ENCODE data around the gene ADRA1B.

ADRA1B gene

DNA sequence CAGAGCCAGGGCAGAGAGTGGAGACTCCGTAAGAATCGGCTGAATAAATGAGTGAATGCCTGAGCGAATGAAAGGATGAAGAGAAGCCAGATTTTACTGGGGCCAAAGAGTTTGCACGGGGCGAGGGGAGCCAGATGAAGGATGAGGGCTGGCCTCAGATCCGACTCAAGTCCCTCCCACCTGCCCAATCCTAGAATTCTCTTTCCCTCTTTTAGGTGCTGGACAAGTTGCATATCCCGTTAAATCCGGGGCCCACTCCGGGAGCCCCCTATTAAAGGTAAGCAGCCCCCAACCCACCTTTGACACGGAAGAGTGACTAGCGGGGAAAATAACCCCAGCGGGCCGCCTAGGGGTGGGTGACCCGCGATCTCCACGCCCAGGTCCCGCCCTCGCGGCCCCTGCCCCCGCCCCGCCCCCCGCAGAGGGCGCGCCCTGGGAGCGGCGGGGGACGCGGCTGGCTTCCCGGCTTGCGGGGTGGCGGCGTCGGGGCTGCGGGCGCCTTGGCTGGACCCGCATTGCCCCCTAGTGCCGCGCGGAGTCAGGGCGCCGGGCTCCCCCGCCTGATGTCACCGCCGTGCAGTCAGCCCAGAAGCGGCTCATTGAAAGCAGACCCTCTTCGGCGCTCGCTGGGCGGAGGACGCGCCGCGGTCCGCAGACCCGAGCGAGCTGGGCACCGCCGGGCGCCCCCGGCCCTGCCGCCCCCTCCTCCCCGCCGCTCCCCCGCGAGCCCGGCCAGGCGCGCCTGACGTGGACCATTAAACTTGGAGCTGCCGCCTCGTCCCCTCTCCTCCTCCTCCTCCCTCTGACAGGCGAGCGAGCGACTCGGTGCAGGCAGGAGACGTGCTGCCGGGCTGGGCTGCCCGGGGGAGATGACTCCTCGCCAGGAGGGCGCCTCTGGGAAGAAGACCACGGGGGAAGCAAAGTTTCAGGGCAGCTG lies at the start of gene ADRA1B:
Gene ADRA1B (plus strand): TSS at position 579 of the 937 bp plus-strand sequence. CDS start 424 bp downstream, outside the sequence.
- peak; percentile 30 to 46 for DNase-seq

DNA sequence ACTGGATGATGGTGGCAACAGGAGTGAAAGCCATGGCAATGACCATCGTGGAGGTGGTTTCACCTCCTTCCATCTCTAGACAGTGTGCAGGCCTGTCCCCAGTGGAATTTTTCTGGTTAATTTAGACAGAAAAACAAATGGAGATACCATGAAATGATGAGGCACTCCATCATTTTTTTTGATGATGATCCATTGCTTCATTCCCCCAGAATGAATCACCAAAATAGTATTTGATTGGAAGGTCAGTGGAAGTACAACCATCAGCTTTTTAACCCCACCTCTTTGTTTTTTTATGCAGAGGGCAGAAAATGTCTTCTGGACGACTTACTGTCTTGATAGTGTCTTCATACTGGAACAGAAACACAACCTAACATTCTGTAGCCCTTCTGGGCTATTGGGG lies 42.6 kb upstream of the ADRA1B start:
- DNase-seq: no peak

DNA sequence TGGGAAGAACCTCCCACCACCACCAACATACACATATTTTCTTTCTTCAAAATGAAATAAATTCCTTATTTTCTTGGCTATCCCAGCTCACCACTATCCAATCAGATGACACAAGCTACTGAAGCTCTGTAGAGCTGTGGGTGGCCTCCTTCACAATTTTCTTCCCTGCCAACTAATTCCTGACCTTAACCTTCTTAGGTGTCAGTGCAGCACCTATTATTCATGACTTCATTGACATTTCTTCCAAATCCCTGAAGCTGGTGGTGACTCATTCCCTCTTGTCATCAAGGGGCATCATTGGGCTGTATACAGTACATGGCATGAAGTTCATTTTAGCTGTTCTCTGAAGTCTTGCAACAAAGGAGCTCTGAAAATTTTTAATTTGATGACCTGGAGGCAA lies 42.0 kb upstream of the ADRA1B start:
- no peak for DNase-seq

DNA sequence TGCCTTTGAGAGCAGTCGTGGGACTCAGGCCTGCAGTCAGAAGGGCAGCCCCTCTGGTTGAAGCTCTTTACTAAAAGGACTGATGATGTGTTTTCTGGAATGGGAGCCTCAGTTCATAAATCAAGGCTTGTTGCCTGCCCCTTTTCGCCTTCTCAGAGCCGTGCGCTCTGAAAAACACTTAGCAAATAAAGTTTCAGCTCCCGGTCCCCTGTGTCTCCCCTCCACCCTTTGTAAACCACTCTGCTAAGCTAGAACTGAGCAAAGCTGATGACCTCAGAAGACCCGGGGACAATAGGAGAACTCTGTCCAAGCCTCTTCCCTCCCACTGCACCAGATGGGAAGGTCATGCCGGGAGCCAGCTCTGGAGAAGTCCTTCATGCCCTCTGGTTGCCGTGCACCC lies 39.3 kb upstream of the ADRA1B start:
- no peak for DNase-seq

DNA sequence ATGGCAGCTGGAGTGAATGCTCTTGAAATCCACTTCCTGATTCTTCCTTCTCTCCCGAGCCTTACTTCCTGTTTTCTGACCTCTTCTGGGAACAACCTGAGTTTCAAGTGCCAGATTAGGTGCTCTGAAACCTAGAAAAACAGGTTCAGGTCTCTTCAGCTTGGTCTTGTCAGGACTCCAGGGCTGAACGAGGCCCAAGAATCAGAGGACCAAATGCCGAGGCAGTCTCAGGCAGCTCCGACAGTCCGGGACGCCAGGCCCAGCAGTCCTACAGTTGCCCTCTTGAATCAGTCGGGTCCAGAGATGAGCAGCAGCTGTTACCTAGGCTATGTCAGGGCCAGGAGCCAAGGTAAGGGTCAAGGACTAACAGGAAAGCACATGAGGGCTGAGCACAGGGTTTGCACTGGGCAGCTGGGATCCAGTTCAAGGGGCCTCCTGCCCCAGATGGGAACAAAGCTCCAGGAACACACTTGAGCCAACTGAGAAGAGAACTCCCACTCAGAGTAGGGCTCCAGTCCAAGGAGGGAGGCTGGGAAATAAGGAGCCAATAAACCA lies 38.3 kb upstream of the ADRA1B start:
- DNase-seq: no peak

DNA sequence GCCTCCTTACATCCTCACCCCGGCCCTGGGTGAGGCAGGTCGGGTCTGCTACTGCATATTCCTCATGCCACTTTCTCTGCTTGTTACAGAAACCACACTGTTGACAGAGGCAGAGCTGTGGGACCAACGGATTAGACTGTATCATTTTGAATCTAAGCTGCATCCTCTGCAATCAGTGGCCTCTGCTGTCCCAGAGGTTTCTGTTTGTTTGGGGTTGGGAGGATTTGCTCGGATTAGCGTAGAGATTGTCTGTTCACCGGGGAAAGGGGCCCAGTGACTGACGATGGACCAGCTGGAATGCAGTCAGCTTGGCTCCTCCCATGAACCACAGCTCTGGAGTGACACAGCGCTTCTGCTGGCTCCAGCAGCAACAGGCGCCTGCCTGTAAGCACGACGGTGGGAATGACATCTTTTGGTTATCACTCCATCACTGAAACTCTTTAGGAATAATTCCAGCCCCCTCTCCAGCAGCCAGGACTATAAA lies 37.3 kb upstream of the ADRA1B start:
- DNase-seq: no peak

DNA sequence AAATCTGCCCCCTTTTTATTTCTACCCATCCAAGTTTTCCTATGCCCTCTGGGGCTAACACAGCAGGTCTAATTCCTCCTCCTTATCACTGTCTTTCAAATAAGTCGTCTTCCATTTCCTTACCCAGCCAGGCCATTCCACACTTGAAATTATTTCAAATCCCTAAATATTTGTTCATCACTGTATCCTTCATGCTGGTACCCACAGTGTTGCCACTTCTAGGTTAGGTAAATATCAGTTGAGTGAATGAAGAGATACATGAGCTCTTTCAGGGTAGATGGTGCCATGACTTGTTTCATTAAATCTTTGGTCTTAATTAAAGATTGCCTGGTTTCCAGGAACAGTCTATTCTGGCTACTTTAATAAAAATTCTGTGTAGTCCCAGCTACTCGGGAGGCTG lies 35.6 kb upstream of the ADRA1B start:
- DNase-seq: no peak

DNA sequence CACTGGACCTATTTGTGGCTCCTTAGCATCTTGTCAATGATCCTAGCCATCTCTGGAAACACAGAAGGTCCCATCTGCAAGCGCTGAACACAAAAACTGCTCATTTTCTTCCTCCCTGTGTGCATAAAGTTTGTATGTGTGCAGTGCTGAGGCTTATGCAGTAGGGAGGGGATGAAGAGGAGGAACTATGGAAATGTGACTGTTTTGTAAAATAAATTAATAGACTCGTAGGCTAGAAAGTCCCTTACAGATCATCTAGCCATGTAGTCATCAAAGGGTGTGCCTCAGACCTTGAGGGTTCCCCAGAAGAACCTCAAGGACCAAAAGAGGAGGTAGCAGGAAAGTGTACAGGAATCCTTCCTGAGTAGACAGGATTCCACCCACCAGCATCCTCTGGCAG lies 34.3 kb upstream of the ADRA1B start:
- no peak for DNase-seq

DNA sequence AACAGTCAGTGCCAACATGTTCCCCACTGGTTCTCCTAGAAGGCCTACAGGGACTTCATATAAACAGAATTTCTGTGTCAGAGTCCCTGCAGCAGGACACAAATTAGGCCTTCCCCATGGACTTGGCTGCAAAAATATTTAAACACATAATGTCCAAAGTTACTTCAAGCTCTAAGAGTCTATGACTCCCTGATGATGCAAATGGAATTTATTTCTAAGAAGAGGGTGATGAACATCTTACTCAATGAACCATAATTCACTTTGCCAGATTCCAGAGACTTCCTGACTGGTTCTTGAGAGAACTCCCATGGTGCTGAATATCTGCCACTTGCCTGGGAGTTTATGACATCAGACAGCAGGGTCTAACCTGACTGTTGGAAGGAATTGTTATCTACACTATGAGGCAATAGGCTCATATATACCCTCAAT lies 32.7 kb upstream of the ADRA1B start:
- DNase-seq: no peak

DNA sequence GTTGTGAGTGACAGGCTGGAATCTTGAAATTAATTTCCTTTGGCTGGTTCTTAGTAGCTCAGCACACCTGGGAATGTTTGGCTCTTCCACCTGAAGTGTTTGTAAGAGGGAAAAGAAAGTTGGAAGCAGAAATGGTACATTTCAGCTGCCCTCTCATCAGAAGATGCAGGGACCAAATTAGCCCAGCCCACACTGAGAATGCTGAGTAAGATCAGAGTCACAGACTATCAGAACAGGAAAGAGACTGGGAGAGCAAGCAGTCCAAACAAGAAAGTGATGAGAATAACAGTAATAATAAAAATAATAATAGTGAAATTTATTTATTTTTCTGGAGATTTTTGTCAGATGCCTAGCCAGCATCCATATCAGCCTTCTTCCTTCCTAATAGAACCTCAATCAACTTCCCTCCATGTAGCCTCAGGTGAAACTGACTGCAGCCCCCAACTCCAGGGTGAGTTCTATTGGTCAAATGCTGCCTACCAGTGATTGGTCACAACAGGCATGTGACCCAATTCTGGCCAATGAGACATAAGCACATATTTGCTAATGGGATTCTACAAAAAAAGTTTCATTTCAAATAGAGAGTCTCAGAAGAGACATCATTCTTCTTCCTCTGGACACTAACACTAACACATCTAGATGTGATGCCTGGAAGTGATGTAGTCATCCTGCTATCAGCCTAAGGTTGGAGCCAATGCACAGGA lies 31.2 kb upstream of the ADRA1B start:
- no peak for DNase-seq

DNA sequence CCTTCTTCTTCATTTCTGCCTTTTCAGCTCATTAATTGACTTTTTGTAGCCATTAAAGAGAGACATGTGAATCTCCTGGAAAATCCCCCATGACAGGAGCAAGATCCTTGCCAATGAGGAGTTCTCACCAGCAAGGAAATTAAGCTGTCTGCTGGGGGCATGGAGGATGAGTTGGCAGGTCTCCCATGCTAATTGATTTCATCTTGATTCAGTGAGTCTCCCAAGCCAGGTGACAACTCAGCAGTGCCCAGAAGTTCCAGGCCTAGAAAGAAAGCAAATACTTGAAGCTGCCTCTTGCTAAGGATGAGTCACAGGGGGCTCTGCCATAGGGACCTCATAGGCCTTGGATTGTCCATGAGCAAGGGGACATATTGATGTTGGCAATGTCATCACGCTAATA lies 30.0 kb upstream of the ADRA1B start:
- peak in 1 of 2 experiments; percentile 7 for DNase-seq

DNA sequence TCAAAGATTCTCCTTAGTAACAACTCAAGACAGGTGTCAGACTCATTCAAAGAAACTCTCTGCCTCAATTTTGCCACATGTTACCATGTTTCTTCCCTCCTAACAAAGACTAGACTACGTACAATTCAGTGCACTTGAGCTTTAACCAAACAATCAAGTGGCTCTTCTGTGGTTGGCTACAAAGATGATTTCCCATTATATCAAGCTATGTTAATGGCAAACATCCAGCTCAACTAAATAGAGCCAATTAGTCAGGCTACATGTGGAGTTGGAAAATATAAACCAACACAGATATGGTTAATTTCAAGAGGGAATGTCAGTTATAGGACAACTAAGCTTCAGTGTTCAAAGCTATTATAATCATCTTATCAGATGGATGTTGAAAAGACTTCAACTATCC lies 29.2 kb upstream of the ADRA1B start:
- DNase-seq: peak in 1 of 2 experiments; percentile 75

DNA sequence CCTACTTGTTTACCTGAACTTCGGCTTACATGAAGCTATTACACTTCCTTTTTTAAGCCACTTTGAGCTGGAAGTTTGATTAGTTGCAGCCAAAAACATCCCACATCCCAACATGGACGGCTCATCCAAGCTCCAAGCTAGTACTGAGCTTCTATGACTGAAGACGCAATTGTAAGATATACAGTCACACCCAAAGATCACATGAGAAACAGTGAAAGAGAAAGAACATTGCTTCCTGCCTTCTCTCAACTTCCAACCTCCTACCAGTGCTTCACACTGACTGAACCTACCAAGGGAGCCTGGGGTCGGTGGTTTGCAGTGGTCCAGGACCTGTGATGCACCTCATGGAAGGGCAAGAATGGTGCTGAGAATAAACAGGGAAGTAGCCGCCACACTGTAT lies 27.4 kb upstream of the ADRA1B start:
- no peak for DNase-seq

DNA sequence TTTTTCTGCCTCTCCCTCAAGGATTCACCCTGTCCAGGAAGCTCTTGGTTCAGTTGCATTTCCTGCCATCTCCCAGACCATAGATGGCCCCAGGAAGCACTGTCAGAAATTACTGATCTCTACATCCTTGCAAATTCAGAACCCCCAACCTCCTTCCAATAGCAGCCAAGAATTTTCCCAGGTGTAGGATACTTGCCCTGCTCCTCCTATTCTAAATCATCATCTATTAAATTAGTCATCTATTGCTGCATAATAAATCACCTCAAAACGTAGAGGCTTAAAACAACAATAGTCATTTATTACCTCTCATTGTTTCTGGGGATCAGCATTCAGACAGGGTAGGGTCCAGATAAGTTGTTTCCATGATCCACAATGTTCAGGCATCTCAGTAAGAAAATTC lies 26.1 kb upstream of the ADRA1B start:
- DNase-seq: no peak

DNA sequence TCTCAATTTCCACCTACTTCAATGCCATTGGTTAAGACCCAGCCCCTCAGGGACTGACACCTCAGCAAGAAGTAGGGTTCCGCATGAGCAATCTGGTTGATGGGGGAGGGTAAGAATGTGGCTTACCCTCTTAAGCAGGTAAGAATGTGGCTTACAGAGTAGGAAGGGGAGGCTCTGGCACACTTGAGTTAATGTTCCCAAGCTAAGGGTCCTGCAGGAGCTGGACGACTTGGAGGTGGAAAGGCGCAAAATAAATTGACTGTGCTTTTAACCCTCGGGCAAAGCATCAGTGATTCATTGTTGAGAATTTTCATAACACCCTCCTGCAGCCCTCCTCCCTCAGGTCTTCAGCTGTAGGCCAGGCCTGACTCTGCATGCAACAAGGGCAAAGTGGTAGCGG lies 24.9 kb upstream of the ADRA1B start:
- no peak for DNase-seq

DNA sequence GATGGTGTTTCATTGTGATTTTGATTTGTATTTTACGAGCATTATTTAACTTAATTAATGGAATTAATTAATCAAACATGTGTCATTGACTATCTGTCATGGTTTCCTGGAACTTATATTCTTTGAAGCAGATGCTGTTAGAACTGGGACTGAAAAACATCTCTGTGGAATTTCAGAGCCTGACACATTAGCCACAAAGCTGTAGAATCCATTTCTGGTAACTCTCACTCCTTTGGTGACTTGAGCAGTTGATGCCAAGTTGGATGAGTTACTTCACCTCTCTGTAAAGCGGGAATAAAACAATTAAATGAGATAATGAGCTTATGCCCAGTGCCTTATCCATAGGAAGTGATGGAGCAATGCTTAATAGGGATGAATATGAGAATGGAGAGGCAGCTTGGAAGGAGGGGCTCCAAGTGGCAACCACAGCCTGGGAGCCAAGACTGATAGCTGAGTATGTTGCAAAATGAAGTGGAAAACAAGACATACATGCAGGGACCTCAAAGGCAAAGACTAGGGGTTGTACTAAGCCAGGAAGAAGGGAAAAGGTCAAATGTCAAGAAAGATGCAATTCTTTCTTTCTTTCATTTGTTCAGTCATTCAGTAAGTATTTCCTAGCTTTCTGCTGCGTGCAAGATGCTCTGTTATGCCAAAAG lies 23.1 kb upstream of the ADRA1B start:
- DNase-seq: no peak

DNA sequence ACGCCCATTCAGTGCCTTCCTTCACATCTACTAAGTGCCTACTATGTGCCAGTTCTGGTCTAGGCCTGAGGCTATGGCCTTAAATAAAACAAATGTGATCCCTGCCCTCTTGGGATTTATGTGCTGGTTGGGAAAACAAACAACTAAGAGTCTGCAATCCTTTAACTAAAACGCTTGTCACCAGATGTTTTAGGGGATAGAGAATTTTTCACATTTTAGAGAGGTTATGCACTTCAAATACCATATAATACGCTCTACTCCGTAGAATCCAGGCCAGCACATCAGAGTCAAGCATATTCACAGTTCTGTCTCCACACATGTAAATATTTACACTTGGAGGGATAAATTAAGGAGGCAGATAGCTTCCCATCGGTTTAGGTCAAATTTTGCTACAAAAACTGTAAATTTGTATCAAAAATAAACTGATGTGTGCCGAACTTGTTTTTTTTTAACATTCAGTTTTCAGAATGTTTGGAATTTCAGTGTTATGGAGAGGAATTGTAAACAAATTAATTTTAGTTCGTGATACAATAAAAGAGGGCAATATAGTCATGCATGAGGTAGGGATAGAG lies 22.0 kb upstream of the ADRA1B start:
- DNase-seq: no peak

DNA sequence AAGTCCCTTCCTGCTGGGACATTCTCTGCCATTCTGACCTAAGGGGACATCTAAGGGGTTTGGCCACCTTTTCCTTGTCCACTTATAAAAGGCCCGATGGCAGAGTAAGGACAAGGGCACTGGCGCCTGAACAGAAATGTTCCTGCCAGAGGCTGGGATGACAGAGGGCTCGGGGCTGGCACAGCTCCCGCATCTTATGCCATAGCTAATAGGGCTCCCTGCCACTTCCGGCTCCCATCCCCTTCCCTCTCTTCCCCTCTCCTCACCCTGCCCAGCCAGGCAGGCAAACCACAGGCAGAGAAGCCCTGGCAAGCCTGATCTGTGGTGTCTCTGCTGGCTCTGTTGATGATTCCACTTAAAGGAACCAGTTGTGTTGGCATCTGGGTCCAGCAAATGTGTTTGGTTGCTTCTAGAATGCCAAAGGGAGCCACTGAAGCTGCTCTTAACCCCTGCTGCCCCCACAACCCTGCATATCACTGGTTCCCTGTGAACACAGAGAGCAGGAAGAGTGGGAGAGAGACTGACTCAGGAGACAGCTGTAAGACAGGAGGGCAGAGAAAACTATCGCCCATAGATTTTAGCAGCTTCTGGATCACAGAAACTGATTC lies 18.4 kb upstream of the ADRA1B start:
- no peak for DNase-seq

DNA sequence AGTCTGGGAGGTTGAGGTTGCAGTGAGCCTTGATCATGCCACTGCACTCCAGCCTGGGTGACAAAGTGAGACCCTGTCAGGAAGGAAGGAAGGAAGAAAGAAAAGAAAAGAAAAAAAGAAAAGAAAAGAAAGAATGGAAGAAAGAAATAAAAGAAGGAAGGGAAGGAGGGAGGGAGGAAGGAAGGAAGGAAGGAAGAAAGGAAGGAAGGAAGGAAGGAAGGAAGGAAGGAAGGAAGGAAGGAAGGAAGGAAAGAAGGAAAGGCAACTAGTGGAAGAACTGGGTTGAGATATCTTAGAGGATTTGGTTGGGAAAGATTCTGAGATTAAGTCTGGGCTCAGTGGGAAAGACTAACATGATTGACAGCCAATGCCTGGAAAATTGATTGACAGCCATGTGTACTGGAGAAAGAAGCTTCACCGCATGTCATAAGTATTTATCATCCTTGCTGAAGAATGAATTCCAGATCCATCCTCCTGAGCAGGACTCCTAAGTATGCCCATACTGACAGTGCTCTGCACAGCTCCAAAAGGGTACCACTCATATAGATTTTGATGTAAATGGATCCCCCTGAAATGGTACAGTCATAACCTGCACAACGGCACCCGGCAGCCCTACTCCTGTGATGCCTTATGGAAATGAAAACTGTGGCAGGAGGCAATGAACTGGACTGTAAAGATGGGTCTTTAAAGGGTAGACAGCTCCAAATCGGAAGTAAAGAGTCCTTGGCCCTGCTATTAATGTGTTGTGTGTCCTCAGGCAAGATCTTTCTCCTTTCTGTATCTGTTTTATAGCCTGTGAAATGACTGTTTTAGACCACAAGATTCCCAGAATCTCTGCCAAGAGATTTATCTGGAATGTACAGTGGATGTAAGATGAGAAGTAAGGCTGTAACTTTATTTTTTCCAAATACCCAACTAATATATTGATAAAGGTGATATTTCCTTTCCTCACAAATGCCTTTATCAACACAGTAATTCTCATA lies 16.9 kb upstream of the ADRA1B start:
- DNase-seq: no peak

DNA sequence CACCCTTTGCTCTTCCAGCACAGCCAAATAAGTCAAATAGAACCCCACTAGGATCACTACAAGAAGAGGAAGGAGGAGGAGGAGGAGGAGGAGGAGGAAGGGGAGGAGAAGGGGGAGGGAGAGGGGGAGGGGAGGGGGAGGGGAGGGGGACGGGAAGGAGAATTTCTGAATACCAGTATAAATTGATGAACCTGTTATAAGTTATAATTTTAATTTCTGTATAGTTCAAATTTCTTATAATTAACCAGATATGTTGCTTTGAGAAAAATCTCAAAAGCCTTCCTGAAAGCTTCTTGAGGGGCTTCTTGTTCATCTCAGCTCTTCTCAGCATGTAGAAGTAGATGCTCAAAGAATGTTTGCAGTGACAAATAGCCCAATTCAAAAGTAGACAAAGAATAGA lies 15.0 kb upstream of the ADRA1B start:
- no peak for DNase-seq

DNA sequence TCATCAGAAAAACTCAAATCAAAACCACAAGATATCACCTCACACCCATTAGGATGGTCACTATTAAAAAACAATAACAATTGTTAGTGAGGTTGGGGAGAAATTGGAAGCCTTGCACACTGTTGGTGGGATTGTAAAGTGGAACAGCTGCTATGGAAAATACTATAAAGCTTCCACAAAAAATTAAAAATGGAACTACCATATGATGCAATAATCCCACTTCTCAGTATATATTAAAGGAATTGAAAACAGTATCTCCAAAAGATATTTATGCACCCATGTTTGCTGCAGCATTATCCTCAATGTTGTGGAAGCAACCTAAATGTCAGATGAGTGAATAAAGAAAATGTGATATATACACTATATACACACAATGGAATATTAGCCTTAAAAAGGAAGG lies 14.5 kb upstream of the ADRA1B start:
- no peak for DNase-seq

Data from NCI-H2081 (cell line).